HG03103 (cell line): ENCODE results near the gene ARHGAP10.

Experiments
- ATAC-seq: cut with Tn5 transposase; IDR thresholded peaks from one replicate; pipeline ENCODE4 v1.9.1; 2021; ENCODE audit warnings: low read depth; ENCODE audit not compliant: unreplicated experiment

ARHGAP10 gene

DNA sequence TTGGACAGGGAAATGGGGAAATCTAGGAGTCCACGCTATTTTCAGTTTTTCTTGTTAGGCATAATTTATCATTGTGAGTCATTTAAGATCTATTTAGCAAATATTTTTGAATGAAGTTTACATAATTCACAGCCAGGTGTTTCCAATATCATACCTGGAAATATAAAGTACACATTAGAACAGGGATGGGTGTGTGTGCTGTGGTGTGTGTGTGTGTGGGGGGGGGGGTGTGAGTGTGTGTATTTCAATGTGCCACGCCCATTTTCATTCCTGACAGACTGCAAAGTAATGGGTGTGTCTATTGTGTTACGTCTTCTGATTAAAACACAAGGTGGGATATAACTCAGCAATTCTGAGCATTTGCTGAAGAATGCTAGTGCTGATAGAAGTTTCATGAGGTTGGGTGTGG is 33.2 kb downstream of the ARHGAP10 start:
- no peak for ATAC-seq

DNA sequence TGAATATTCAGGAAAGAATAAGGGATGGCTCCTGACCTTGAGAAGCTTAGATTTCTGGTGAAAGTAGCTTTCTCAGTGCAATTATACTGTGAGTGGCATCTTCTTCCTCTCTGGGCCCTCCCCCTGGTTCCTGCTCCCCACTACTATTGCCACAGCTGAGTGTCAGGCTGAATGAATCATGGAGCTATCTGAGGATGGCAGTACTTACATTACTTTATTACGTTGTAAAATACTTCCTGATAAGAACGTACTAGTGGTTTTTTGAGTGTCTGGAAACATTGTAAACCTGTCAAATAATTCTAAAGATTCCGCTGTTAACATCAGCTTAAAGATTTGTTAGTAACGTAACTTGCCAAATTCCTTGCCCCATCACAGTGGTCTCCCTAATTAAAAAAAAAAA is 36.2 kb downstream of the ARHGAP10 start:
- ATAC-seq: no peak

- no peak for ATAC-seq
Measured at GRCh38 chr4:147769386-147769785, 37.5 kb downstream of the ARHGAP10 start.

GRCh38 chr4:147770831-147771230 is 38.9 kb downstream of the ARHGAP10 start:
- no peak for ATAC-seq

- no peak for ATAC-seq
Measured at GRCh38 chr4:147772056-147772455, 40.2 kb downstream of the ARHGAP10 start.

DNA sequence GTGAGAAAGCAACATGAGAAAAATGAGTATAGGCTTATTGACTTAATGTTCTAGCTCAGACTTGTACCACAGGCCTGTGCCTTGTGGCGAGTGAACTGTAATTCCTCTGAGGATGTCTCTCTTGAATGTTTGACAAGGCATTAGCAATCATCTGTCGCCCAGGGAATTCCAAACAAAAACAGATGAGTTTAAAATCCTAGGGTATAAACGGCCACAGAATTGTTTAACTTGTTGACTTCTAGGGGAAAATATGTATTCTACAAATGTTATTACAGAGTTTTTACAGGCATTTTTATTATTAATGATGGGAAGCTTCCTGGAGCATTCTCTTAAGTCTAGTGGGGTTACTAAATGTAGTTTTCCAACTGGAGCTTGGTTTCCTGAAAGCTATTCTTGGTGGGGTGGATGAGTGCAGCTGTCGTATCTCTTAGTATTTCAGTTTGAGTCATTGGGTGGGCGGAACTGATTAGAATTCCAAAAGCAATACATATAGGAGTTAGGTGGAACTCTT is 40.6 kb downstream of the ARHGAP10 start:
- ATAC-seq: no peak

GRCh38 chr4:147773261-147774184 is 41.6 kb downstream of the ARHGAP10 start:
- ATAC-seq: no peak

DNA sequence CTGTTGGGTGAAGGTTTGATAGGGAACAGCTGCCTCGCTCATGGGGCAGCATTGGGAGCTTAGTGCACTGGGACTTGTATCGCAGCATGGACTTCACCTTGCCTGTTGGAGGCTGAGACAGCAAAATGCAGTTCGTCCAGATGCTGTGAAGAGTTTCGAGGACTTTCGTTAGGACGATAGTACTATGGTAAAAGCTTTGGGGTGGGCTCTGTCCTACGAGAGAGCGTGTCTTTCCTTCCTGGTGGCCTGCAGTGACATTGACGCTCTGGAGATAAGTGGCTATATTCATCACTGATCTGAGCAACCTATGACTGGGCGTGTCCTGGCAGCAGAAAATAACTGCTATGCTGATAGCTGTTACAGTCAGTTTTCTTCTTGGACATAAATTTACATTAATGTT is 44.8 kb downstream of the ARHGAP10 start:
- no peak for ATAC-seq

- ATAC-seq: no peak
Measured at GRCh38 chr4:147777456-147778091, 45.7 kb downstream of the ARHGAP10 start.

DNA sequence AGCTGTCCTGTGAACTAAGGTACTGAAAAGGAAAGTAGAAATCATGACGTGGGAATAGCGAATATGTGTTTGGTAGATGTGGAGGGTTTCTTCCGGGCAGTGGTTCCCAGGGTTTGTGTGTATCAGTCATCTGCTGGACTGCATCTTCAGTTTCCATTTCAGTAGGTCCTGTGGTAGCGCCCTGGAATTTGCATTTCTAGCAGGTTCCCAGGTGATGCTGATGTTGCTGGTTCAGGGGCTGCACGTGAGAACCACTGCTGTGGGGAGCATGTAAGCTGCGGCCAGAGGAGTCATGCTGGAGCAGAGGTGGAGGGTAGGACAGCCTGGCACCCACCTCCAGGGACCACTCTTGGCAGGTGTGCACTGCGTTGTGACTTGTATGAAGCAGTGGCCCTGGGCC is 47.1 kb downstream of the ARHGAP10 start:
- peak; percentile 45 for ATAC-seq

DNA sequence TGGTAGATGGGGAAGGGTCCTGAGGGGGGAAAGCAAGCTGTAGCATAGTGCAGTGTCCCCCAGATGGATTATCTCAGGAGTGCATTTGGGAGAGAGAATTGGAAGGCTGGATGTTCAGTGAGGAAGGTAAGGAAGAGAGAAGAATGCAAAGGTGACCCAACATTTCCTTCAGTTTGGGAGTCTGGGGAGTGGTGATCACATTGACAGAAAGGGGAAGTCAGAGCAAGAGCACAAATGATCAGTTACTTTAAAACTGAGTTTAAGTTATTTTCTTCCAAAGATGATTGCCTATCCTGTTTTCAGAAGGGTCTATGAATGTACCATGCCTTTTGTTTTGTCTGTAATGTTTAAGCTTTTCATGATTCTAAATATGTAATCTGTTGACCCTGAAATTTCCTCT is 47.6 kb downstream of the ARHGAP10 start:
- ATAC-seq: no peak

DNA sequence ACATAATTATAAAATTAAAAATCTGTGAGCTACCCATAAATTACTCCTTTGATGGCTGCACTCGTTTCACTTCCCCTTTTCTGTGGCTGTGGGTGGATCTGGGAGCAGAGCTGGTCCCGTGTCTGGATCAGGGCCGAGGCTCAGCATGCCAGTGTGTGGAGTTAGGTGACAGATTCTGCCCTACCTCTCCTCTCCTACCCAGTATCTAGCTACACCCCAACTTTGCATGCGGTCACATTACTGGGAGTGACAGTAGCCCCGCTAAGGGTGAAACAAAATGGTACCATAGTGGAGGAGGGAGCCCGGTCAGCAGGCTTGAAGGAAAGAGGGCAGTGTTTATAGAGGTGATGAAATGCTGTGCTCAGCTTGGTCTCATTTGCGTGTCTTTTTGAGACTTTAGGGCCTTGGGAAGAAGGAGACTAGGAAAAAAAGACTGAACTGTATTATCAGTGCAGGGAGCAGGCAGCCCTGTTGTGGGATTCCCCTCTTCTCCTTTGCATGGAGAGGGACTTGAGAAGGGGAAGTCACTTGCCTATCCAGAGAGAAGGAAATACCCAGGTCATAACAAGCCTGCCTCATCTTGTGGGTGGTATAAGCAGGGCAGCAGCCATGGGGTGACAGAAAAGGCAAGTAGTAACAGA is 48.4 kb downstream of the ARHGAP10 start:
- ATAC-seq: peak; percentile 54

DNA sequence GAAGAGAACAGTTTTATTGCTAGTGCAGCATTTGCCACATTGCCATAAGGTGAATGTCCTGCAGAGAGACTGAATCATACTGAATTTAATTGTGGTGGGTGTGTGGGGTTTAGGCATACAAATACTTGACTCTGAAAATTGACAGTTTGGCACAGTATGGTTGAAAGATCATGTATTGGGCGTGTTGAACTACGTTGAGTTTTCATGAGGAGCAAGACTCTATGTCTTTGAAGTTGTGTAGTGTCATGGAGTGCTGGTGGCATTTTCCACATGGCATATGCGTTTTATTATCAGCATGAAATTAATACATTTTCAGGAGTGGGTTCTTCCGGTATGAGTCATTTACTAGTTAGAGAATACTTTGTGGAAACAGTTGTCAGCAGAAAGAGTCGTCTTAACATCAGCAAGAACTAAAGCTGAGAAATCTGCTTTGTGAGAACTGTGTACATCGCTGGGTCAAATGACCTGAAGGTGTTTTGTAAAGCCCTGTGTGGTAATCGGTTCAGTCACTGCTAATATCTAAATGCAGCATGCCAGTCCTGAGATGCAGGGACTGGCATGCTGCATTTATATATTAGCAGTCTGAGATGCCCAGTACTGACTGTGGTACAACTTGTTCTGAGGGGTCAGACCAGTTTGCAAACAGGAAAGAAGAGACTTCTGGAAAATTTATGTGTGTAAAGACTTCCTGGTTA is 50.3 kb downstream of the ARHGAP10 start:
- ATAC-seq: no peak

DNA sequence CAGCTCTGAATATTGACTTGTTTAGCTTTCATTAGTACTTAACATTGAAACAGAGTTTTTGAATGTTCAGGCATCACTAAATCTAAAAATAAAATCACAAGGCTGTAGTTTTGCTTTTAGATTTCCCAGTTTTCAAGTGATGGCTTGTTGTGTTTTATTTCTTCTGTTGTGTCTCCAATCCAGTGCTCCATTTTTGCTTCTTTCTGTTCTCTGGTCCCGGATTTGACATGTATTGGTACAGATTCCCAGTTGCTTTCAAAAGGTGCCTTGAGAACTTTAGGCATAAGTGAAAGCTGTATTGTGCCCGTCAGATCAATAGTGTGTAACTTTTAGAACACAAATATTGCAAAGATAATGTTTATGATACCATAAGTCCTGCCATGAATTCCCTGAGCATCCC is 53.2 kb downstream of the ARHGAP10 start:
- ATAC-seq: no peak

DNA sequence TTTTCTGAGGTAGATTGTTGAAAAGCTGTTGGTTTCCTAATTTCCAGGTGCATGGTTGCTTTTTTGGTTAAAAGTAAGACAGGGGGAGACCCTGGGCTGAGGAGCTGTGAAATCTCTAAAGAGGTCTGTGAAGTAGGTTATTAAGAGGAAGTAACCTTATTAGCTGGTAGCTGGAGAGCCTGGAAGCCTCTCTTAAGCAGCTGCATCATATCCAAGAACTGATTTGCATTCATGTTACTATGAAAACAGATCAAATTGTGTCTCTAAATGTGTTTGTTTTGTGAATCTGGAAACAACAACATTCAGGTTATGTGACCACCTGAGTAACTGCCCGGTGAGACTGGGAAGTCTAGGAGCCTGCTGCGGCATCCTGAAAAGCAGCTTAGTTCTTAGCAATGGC is 54.1 kb downstream of the ARHGAP10 start:
- peak; percentile 89 for ATAC-seq

DNA sequence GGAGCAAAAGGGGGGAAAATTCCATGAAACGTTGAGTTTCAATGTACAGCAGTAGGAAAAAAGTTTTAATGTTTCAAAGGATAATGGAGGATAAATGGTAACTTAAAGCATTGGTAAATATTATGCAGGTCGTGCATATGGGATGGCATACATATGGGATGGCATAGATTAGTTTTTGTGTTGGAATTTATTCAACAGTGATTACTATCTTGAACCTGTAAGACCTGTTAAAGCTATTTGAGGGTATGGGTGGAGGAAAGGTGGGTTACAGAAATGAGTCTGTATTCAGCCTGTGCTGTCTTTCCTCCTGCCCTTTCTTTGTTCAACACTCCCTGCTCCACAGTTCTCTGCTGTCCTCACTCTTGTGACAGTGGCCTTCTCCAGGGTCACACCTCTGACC is 54.6 kb downstream of the ARHGAP10 start:
- ATAC-seq: no peak

DNA sequence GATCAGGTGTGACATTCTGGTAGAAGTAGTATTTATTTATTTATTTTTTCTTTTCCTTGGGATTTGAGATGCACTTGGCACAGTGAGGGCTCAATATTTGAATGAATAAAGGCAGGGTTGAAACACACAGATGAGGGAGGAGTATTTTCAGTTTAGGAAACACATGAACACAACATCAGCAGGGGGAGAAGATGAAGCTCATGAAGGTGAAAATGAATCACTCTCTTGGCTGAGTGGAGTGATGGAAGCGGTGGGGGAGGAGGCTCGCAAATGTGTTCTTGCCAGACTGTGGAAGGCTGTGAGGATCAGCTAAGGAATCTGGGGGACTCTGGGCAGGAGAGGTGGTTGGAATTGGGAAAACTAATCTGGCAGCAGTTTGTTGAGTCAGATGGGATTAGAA is 55.3 kb downstream of the ARHGAP10 start:
- ATAC-seq: no peak

GRCh38 chr4:147788791-147789190 is 56.9 kb downstream of the ARHGAP10 start:
- ATAC-seq: no peak

DNA sequence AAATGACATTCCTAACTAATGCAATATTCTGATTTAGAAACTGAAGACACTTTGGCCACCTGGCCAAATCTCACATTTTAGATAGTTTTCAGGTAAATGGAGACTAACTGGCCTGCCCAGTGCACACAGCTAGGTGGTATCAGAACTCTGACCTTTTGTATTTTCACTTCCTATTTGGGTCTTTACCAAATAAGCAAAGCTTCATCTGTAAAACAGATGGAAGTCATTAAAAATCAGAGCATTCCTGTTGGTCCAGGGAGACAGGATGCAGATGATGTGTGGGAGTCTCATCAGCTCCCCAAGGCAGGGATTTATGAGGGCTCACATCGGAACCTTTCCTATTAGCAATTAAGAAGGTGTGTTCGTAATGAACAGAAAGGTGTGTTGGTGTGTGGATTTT is 57.7 kb downstream of the ARHGAP10 start:
- no peak for ATAC-seq

DNA sequence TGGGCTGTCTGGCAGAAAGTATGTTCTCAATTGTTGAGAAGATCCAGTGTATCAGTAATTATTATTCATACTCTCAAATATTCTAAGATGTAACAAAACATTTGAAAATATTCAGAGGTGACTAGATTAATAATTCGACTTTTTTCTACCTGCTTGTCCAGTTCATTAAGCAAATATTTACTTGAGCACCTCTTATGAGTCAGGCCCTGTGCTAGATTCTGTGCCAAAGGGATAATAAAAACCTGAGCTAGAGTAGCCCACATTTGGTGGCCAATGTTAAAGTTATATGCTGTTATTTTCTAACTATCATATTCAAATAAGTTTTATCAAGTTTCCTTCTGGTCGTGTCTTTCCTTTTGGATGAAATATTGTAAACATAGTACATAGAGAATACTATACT is 58.5 kb downstream of the ARHGAP10 start:
- ATAC-seq: no peak

GRCh38 chr4:147791341-147791740 is 59.5 kb downstream of the ARHGAP10 start:
- no peak for ATAC-seq
